Breast epithelium (tissue), 3 donors: ENCODE data around the gene FRMD4A.

Experiments
- CTCF ChIP-seq, 3 donors: fragments of 450-650 bp; IDR thresholded peaks; one replicate each; pipeline ENCODE4 v1.5.1; 2016 to 2017; ENCODE audit warnings: antibody characterized with exemption in 3 of 3, mild to moderate bottlenecking in 3 of 3, moderate library complexity in 3 of 3
- POLR2A ChIP-seq: fragments of 450-650 bp; IDR thresholded peaks from one replicate; pipeline ENCODE4 v1.6.1; 2016; ENCODE audit warnings: antibody characterized with exemption, mild to moderate bottlenecking, moderate library complexity
- POLR2AphosphoS5 ChIP-seq, 3 donors: sonication (generic); formaldehyde crosslinking; IDR thresholded peaks; one replicate each; pipeline ENCODE4 v1.6.1; 2017; ENCODE audit warnings: antibody characterized with exemption in 3 of 3

DNA sequence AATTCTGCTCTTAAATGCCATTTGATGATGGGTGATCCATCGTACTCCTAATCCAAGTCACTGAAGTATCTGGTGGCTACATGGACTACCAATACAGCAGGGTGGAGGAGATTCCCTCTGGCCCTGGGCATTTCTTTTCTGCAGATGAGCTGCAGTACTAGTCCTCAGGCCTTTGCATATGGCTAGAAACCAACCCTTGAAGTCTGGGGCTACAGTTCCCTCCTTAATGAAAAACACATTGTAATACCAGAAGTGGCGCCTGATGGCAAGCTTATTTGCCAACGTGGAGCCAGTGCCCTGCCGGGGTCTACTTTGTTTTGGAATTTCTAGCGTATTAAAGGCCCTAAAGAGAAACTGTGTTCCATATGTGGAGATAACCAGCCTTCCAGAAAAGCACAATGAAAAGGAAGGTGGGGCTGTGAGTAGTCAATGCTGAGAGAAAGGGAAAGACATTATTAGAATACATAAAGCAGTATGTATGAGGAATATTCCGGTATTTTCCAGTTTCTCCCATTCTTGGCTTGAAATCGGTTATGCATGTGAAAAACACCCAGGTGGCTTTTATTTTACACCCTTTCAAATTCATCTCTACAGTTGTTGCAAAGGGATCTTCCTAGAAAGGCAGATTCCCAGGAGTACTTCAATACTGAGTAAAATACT is 375.2 kb downstream of the FRMD4A start:
- TF ChIP-seq CTCF (IDR thresholded peaks at IDR 0.05) (no peak), POLR2A (no peak), POLR2AphosphoS5 (IDR thresholded peaks at IDR 0.05) (no peak)
